ENCODE results near the gene OPN3. TPM values are rescaled to one million over a fixed set of nuclear protein-coding genes. Genes with fewer than 3 reads are reported as not detected.

The OPN3 gene
- polyA plus RNA-seq, 3 donors, result 47.7 to 58.3 (median 50.5) TPM

- DNase-seq (ENCODE audit: low read depth in 3 of 3, low spot score in 2 of 3), result peak in 1 of 3 donors; percentile 29
These were observed 12.5 kb downstream of the OPN3 start for GRCh38 chr1:241627453-241628259.

DNA sequence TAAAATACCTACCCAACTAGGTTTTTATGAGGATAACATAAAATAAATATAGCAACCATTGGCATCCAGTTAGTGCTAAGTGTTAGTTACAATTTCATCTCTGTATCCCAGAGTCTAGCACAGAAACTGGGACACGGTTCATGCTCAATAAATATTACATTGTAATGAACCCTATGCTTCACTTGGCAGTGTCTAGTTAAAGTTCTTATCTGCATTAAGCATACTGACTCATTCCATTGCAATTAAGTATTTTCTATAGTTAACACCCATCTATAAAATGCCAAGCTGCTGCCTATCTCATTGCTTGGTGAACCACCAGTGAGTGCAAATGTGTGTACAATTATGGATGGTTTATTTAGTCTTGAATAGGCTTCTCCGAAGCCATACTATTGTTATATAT lies 15.2 kb downstream of the OPN3 start:
- no peak for DNase-seq (ENCODE audit: low read depth in 3 of 3, low spot score in 2 of 3)

- no peak for DNase-seq (ENCODE audit: low read depth in 3 of 3, low spot score in 2 of 3)
These were observed 17.5 kb downstream of the OPN3 start for GRCh38 chr1:241622669-241623068.

DNA sequence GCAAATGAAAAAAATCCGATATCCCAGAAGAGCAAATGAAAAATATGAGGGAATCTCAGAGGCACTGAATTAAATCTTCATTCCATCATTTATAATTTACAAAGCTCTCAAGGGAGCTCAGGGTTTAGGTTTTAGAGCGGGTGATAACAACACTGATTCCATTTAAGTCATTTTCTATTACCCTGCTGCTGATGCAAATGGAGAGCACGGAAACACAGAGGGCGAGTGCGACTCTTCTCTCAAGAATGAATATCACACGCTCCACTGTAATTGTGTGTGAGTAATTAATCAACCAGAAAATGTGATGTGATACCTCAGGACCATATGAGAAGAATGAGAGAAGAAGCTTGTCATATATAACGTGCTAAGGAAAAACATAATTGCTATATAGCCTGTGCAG lies 22.7 kb downstream of the OPN3 start:
- DNase-seq (ENCODE audit: low read depth in 3 of 3, low spot score in 2 of 3), result no peak

DNA sequence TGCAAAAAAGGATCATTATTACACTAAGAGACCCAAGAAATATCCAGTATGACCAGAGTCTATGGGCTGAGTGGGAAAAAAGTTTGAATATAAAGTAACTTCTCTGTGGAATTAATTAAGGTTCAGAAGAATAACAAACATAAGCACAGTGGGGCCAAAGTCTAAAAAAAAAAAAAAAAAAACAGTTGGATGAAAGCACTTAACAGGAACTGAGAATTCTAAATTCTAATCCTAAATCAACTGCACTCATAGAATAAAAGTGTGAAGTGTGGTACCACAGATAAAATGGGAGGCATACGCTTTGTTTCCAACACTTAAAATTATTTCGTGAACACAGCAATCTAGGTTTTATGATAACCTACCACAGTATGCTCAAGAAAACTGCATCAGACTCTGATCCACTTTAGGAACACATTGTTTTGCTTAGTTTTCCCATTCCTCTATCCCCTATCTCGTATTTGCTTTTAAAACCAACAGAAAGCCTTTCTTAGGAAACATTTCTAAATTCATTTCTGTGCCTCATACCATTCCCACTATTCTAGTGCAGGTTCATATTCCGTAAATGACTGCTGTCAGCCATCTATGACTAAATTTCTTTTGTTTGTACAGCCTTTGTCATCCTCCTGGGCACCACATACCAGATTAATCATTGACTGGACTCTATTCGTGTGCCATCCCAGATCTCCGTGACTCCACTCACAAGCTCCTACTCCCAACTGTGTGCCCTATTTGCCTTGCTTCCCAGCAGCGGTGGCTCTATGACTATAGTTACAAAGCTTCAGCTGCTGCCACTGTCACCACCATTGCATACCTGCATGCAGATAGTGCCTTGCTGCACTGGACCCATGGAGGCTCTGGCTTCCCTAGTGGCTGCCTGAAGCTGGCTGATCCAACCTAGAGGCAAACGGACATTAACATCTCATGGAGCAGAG lies 24.9 kb downstream of the OPN3 start:
- no peak for DNase-seq (ENCODE audit: low read depth in 3 of 3, low spot score in 2 of 3)

GRCh38 chr1:241614572-241614971 lies 25.6 kb downstream of the OPN3 start:
- no peak for DNase-seq (ENCODE audit: low read depth in 3 of 3, low spot score in 2 of 3)

GRCh38 chr1:241614144-241614543 lies 26.0 kb downstream of the OPN3 start:
- DNase-seq (ENCODE audit: low read depth in 3 of 3, low spot score in 2 of 3), result no peak

GRCh38 chr1:241612533-241613477 lies 27.4 kb downstream of the OPN3 start:
- DNase-seq (ENCODE audit: low read depth in 3 of 3, low spot score in 2 of 3), result no peak

DNA sequence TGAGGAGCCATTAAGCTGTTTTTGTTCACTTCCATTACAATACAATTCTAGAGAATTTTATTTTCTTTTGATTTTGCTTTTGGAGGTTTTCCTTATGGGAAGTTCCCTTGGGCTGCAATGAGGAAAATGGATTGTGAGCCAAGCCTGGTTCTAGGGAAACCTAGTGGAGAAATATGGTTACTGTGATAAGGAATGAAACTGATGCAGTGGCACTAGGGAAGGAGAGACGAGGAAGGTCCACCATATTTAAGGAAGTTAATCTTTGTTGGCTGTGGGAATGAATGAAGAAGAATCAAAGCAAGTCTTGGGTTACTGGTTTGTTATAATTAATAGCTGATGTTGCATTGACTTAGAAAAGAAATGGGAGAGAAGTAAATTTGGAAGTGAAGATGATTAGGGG lies 28.4 kb downstream of the OPN3 start:
- DNase-seq (ENCODE audit: low read depth in 3 of 3, low spot score in 2 of 3), result no peak

DNA sequence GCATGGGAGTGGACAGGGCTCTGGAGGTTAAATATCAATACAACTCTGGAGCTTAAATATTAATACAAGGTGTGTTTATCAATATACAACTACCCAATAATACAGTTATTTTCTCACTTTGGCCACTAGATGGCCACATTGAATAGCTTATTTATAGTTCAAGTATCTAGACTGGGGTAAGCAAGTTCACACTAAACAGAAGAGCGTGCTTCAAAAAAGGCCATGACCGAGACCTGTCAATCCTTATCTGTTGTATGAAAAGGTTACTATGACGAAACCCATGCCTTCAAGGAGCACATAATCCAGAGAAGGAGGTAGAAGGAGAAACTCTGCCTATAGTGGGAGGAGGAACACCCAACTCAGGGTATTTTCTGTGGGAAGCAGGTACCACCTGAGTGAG lies 29.1 kb downstream of the OPN3 start:
- DNase-seq (ENCODE audit: low read depth in 3 of 3, low spot score in 2 of 3), result peak in 2 of 3 donors; percentile 23 to 31

- DNase-seq (ENCODE audit: low read depth in 3 of 3, low spot score in 2 of 3), result no peak
These were observed 29.9 kb downstream of the OPN3 start for GRCh38 chr1:241610056-241610815.

- no peak for DNase-seq (ENCODE audit: low read depth in 3 of 3, low spot score in 2 of 3)
These were observed 31.7 kb downstream of the OPN3 start for GRCh38 chr1:241608379-241609033.

- no peak for DNase-seq (ENCODE audit: low read depth in 3 of 3, low spot score in 2 of 3)
These were observed 32.7 kb downstream of the OPN3 start for GRCh38 chr1:241607497-241607896.

GRCh38 chr1:241606544-241606943 lies 33.6 kb downstream of the OPN3 start:
- DNase-seq (ENCODE audit: low read depth in 3 of 3, low spot score in 2 of 3), result no peak

- DNase-seq (ENCODE audit: low read depth in 3 of 3, low spot score in 2 of 3), result no peak
These were observed 34.9 kb downstream of the OPN3 start for GRCh38 chr1:241605146-241605805.

GRCh38 chr1:241603731-241604245 lies 36.4 kb downstream of the OPN3 start:
- no peak for DNase-seq (ENCODE audit: low read depth in 3 of 3, low spot score in 2 of 3)

DNA sequence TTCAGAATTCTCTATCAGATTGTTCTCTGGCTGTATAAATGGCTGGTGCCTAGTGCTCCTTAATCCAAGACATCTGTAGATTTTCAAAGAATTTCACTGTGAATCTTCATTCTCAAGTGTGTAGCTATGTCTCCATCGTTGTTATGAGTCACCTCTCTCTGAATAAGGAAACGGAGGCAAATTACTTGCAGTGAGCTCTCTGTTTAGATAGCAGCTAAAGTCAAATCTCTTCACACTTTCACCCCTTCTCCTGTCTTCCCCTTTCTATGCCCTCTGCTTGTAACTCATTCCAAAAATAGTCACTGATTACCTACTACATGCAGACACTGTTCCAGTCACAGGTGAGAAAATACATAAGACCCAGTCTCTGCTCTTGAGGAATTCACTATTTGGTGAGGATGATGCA lies 39.7 kb downstream of the OPN3 start:
- no peak for DNase-seq (ENCODE audit: low read depth in 3 of 3, low spot score in 2 of 3)

- DNase-seq (ENCODE audit: low read depth in 3 of 3, low spot score in 2 of 3), result no peak
These were observed 41.9 kb downstream of the OPN3 start for GRCh38 chr1:241598249-241598648.

- no peak for DNase-seq (ENCODE audit: low read depth in 3 of 3, low spot score in 2 of 3)
These were observed 43.5 kb downstream of the OPN3 start for GRCh38 chr1:241596633-241597032.
